Measurements from ENCODE around the gene PRAMEF14.
"Not testable (repeated sequence)": the region's sequence is repeated elsewhere in the genome, so short reads cannot be mapped to it uniquely, and the experiment has no call there.

Gene PRAMEF14, protein sequence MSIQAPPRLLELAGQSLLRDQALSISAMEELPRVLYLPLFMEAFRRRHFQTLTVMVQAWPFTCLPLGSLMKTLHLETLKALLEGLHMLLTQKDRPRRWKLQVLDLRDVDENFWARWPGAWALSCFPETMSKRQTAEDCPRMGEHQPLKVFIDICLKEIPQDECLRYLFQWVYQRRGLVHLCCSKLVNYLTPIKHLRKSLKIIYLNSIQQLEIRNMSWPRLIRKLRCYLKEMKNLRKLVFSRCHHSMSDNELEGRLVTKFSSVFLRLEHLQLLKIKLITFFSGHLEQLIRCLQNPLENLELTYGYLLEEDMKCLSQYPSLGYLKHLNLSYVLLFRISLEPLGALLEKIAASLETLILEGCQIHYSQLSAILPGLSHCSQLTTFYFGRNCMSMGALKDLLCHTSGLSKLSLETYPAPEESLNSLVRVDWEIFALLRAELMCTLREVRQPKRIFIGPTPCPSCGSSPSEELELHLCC

DNA sequence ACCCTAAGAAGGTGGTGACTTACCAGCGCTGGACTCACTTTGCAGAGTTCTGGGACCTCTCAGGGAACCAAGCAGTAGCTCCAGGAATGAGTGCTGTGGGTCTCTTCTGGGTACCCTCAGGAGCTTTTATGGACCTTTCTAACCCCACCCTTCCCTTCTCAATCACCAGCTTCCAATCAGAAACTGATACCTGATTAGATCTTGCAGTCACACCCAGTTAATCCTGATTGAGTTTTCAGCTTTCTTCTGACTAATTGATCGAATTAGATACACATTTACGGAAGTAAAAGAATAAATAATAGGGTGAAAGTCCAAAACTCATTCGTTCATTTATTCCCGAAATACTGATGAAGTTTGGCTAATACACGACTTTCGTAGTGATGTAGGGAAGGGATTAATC is at the start of gene PRAMEF14:
TSS of gene PRAMEF14 (minus strand) at position 101 of the 400 bp plus-strand sequence. CDS start 1,820 bp downstream, outside the sequence.
- not testable (repeated sequence) for DNase-seq (ENCODE audit: low read depth)

DNA sequence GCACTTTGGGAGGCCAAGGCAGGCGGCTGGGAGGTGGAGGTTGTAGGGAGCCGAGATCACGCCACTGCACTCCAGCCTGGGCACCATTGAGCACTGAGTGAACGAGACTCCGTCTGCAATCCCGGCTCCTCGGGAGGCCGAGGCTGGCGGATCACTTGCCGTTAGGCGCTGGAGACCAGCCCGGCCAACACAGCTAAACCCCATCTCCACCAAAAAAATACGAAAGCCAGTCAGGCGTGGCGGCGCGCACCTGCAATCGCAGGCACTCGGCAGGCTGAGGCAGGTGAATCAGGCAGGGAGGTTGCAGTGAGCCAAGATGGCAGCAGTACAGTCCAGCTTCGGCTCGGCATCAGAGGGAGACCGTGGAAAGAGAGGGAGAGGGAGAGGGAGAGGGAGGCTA is 48.4 kb upstream of the PRAMEF14 start:
- not testable (repeated sequence) for DNase-seq (ENCODE audit: low read depth)

DNA sequence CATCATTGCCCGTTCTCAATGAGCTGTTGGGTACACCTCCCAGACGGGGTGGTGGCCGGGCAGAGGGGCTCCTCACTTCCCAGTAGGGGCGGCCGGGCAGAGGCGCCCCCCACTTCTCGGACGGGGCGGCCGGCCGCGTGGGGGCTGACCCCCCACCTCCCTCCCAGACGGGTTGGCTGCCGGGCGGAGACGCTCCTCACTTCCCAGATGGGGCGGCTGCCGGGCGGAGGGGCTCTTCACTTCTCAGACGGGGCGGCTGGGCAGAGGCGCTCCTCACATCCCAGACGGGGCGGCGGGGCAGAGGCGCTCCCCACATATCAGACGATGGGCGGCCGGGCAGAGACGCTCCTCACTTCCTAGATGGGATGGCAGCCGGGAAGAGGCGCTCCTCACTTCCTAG is 47.8 kb upstream of the PRAMEF14 start:
- DNase-seq (ENCODE audit: low read depth), result not testable (repeated sequence)

DNA sequence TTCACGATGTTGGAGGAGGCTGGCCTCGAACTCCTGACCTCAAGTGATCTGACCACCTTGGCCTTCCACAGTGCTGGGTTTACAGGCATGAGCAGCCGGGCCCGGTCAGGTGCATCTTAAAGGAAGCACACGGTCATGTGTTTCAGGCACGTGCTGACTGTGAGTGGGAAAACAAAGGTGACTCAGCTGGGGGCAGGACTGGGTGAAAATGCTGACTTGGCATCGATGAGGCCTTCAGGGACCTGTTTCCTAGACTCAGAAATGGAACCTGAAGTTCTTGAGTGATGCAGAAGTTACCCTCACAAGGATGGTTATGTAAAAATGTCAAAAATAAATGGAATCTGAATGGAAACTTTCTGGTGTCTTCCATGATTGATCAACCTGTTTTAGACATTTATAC is 46.1 kb upstream of the PRAMEF14 start:
- not testable (repeated sequence) for DNase-seq (ENCODE audit: low read depth)

DNA sequence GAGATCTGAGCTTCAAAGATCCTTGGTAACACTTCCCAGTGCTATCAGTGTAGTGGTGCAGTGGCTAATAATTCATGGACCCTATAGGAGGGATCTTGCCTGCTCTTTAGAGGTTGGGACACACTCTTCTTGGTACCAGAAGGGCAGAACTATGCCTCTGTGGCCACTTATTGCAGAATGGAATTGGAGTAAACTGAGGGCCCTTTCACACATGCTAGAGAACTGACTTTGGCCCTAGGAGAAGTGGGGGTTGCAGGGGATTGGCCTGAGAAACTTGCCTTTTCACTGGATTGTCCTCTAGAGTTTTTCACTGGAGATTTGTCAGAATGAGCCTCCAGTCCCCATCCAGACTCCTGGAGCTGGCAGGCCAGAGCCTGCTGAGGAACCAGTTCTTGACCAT is 42.4 kb upstream of the PRAMEF14 start, which contains the start of gene PRAMEF17:
TSS of gene PRAMEF17 (plus strand) at position 301 of the 400 bp plus-strand sequence. CDS start at position 327, 26 bp downstream.
- not testable (repeated sequence) for DNase-seq (ENCODE audit: low read depth)

DNA sequence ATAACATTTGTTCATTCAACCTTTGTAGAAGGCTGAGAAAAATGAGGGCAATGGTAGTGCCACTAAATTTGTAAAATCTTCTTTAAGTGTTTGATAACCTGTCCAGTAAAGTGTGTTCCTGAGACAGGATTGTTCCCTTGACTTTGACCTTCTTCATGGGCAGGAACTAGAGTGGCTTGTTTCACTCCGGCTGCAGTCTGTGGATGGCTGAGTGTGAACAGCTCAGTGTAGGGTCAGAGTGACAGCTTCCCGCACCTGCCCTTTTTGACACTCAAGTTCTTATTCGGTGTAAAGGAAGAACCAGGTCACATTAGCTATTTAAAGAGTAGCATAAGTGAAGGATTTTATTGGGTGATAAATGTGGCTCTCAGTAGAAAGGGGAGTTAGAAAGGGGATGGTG is 33.4 kb upstream of the PRAMEF14 start:
- DNase-seq (ENCODE audit: low read depth), result not testable (repeated sequence)

DNA sequence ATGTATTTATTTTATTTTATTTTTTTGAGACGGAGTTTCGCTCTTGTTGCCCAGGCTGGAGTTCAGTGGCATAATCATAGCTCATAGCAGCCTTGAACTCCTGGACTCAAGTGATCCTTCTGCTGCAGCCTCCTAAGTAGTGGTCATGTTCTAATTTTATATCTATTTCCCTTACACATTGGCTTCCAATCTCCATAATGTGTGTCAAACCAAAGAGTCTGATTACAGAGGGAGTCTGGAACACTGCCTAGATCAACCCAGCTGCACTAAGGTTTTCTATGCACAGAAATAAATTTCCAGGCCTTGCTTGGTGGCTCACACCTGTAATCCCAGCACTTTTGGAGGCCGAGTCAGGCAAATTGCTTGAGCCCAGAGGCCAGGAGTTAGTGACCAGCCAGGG is 32.0 kb upstream of the PRAMEF14 start:
- not testable (repeated sequence) for DNase-seq (ENCODE audit: low read depth)

DNA sequence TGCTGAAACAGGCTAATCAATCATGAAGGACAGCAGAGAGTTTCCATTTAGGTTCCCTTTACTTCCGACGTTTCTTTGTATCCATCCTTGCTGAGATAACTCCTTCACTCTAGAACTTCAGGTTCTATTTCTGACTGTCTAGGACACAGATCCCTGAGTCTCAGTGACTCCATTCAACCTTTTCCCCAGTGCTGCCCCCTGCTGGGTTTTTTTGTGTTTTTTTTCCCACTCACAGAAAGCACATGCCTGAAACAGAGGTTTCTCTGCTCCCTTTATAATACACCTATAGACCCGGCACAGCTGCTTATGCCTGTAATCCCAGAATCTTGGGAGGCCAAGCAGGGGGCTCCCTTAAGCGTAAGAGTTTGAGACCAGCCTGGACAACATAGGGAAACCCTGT is 21.6 kb upstream of the PRAMEF14 start:
- DNase-seq (ENCODE audit: low read depth), result not testable (repeated sequence)

DNA sequence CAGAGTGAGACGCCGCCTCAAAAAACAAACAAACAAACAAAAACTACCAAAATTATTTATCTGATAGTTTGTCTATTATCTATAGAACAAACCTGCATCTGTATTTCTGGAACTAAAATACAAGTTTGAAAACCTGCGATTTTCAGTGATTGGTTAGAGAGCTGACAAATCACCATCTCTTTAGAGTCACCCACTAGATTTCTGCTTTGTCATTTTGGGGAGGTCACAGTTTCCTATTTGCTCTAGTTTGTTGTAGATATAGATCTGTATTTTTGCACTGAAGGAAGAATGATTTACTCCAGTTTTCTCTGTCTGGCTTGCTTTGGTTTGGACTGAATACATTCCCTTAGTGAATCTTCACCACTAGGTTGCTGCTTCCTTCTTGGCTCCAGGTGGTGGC is 19.6 kb upstream of the PRAMEF14 start:
- DNase-seq (ENCODE audit: low read depth), result not testable (repeated sequence)

DNA sequence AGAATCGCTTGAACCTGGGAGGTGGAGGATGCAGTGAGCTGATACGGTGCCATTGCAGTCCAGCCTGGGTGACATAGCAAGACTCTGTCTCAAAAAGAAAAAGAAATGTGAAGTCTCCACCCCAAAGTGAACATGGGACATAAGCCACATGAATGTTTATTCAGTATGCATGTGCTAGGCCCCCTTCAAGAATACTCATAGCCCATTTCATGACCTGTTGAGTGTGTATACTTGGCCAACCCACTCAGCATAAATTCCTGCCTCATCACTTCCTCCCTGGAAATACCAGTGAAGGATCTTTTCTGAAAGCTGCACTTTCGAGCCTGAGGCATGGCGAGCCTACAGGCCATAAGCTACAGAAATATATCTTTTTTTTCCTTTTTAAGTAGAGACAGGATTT is 18.0 kb upstream of the PRAMEF14 start:
- DNase-seq (ENCODE audit: low read depth), result not testable (repeated sequence)

DNA sequence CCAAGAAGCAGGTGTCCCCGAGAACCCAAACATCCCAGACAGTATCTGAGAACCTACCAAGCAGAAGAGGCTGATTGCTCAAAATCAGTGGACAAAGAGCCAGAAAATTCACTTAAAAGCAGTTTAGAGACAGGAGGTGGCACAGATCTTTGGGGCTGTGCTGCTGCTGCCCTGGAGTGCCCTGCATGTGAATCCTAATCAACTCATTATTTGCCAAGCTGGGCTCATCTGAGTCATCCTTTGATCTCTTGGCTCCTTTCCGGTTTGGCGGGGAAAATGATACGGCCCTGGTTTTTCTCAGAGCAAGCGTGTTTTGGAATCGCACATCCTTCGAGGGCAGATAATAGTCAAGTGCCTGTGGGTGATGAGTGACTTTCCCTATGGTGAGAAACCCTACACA is 15.4 kb upstream of the PRAMEF14 start:
- DNase-seq (ENCODE audit: low read depth), result not testable (repeated sequence)

DNA sequence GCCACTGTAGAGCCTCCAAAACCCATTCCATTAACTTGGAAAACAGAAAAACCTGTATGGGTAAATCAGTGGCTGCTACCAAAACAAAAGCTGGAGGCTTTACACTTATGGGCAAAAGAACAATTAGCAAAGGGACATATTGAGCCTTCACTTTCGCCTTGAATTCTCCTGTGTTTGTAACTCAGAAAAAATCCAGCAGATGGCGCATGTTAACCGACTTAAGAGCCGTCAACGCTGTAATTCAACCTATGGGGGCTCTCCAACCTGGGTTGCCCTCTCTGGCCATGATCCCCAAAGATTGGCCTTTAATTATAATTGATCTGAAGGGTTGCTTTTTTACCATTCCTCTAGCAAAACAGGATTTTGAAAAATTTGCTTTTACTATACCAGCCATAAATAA is 9.8 kb upstream of the PRAMEF14 start:
- DNase-seq (ENCODE audit: low read depth), result not testable (repeated sequence)

DNA sequence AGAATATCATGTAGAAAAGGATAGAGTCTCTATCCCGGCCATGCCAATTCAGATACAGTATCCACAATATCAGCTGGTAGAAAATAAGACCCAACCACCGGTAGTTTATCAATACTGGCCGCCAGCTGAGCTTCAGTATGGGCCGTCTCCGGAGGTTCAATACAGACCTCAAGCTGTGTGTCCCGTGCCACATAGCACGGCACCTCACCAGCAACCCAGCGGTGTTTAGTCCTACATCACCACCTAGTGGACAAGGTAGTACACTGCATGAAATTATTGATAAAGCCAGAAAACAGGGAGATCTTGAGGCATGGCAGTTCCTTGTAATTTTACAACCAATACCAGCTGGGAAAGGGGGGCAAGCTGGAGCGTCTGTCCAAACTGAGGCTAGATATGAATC is 7.5 kb upstream of the PRAMEF14 start:
- DNase-seq (ENCODE audit: low read depth), result not testable (repeated sequence)

DNA sequence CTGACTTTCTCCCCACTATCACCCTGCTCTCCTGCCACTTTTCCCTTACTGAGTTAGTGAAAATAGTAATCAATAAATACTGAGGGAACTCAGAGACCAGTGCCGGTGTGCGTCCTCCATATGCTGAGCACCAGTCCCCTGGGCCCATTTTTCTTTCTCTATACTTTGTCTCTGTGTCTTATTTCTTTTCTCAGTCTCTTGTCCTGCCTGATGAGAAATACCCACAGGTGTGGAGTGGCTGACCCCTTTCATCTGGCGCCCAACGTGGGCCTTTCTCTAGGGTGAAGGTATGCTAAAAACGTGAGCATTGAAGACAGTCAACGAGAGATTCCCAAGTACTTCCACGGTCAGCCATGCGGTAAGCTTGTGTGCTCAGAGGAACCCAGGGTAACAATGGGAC is 6.5 kb upstream of the PRAMEF14 start:
- DNase-seq (ENCODE audit: low read depth), result not testable (repeated sequence)

DNA sequence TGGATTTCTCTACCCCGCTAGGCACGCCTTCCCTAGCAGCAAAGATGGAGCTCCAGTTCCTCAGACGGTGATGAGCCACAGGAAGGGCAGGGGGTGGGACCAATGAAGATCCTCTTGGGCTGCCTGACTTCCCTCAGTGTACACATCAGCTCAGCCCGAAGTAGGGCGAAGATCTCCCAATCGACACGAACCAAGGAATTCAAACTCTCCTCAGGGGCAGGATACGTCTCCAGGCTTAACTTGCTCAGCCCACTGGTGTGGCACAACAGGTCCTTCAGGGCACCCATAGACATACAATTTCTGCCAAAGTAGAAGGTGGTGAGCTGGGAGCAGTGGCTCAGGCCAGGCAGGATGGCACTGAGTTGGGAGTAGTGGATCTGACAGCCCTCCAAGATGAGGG is 4.4 kb downstream of the PRAMEF14 start:
- DNase-seq (ENCODE audit: low read depth), result not testable (repeated sequence)

DNA sequence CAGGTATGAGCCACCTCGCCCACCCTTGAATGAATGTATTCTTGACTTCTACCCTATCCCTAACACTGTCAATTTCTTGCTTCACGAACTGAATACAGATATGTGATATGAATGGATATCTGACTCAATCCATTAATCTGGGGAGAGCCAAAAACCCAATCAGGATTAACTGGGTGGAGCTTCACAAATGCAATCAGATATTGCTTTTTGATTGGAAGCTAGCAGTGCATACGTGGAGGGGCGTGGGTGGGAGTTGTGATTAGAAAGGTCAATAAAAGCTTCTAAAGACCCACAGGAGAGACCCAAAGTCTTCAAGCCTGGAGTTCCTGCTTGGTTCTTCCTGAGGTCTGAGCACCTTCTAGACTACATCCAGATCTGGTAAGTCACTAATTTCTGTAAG is 31.7 kb downstream of the PRAMEF14 start, which contains the start of gene PRAMEF15:
TSS of gene PRAMEF15 (plus strand) at position 301 of the 400 bp plus-strand sequence. CDS start 2,827 bp downstream, outside the sequence.
- DNase-seq (ENCODE audit: low read depth), result not testable (repeated sequence)

DNA sequence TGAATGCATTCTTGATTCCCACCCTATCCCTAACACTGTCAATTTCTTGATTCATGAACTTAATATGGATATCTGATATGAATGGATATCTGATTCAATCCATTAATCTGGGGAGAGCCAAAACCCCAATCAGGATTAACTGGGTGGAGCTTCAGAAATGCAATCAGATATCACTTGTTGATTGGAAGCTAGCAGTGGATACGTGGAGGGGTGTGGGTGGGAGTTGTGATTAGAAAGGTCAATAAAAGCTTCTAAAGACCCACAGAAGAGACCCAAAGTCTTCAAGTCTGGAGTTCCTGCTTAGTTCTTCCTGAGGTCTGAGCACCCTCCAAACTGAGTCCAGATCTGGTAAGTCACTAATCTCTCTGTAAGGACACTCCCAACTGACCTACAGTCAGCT is 43.7 kb downstream of the PRAMEF14 start, which contains the start of gene PRAMEF33:
TSS of gene PRAMEF33 (plus strand) at position 301 of the 400 bp plus-strand sequence. CDS start 2,416 bp downstream, outside the sequence.
- DNase-seq (ENCODE audit: low read depth), result not testable (repeated sequence)

DNA sequence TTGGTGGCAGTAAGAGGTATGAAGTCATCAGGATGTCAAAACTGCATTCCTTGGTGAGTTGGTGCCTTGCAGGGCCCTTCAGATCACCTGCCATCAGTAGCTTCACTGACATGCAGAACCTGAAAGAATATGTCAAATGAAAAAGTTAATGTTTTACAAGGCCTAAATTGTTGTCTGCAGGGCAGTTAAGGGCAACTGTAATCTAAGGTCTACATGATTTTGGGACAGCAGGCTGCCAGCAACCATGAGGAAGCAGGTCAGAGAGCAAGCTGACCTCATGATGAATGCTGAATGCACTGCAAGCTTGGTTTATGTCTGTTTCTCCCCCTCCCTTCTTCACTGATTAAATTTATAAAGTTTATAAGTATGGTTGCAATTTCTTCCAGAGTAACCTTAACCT is 44.7 kb downstream of the PRAMEF14 start:
- DNase-seq (ENCODE audit: low read depth), result not testable (repeated sequence)

DNA sequence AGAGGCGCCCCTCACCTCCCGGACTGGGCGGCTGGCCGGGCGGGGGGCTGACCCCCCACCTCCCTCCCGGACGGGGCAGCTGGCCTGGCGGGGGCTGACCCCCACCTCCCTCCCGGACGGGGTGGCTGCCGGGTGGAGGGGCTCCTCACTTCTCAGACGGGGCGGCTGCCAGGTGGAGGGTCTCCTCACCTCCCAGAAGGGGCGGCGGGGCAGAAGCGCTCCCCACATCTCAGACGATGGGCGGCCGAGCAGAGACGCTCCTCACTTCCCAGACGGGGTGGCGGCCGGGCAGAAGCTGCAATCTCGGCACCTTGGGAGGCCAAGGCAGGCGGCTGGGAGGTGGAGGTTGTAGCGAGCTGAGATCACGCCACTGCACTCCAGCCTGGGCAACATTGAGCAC is 48.2 kb downstream of the PRAMEF14 start:
- DNase-seq (ENCODE audit: low read depth), result not testable (repeated sequence)

DNA sequence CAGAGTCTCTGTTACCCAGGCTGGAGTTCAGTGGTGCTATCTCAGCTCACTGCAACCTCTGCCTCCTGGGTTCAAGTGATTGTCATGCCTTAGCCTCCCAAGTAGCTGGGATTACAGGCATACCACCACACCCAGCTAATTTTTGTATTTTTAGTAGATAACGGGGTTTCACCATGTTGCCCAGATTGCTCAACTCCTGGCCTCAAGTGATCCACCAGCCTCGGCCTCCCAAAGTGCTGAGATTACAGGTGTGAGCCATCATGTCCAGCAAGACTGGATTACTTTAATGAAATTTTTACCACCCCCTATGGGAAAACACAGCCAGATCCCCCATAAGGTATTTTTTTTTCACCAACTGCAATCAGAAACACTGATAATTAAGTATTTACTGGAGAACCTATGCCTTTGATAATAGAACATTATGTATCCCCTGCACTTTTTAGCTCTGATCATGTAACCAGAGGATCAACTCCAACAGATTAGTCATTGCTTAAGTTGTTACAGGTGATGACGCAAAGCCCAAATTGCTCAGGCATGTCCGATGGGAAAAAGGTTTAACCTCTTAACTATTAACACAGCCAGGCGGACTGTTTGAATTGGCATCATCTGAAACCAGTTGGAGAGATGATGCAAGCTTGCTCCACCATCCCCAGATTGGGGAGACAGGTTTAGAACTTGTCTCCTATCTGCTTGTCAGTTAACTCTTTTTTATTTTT is 49.6 kb downstream of the PRAMEF14 start:
- DNase-seq (ENCODE audit: low read depth), result not testable (repeated sequence)

Measured in stimulated activated CD8-positive, alpha-beta memory T cell treated with anti-CD3 and anti-CD28 coated beads, Interleukin-15, amount 100 ng/mL, for 1 hour (primary cell).